IPS-15b (cell line): ENCODE results near the gene SUN3.
A peak's percentile ranks its signal among the peaks of the same experiment; 100 is the strongest.
"Not testable (repeated sequence)": the region's sequence is repeated elsewhere in the genome, so short reads cannot be mapped to it uniquely, and the experiment has no call there.

Experiments
- H3K27me3 ChIP-seq: one replicate; pipeline ENCODE4 v1.6.1; 2013; ENCODE audit warnings: low read length; ENCODE audit not compliant: control insufficient read depth, insufficient read depth
- H3K36me3 ChIP-seq: one replicate; pipeline ENCODE4 v1.6.1; 2013; ENCODE audit warnings: low read length; ENCODE audit not compliant: control insufficient read depth, insufficient read depth
- H3K4me1 ChIP-seq: one replicate; pipeline ENCODE4 v1.6.1; 2013; ENCODE audit warnings: mild to moderate bottlenecking, low read length; ENCODE audit not compliant: control insufficient read depth, insufficient read depth
- H3K4me3 ChIP-seq: one replicate; pipeline ENCODE4 v1.5.1; 2013; ENCODE audit warnings: low read depth, low read length
- H3K9ac ChIP-seq: one replicate; pipeline ENCODE4 v1.6.1; 2013; ENCODE audit warnings: low read depth, mild to moderate bottlenecking, low read length
- H3K9me3 ChIP-seq: one replicate; pipeline ENCODE4 v1.6.1; 2013; ENCODE audit warnings: mild to moderate bottlenecking, low read length; ENCODE audit not compliant: control insufficient read depth, insufficient read depth

SUN3 gene

DNA sequence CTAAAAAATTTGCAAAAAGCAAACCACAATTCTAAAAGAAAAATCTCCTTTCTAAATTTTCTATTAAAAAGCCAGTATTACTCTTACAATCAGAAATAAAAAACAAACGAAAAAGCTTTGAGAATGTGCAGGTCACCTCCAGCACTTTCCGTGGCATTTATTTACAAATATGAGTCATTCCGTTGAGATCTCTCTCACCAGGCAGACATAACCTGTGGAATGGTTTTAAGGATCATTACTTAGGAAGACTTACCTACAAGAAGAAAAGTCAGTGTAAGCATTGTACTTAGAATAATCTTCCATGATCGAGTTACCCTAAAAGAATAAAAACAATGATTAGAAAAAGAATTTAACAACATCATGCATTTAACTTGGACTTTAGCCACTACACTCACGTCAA, 3.3 kb downstream of the SUN3 start:
- H3K27me3 ChIP-seq: no peaks in the 10 kb centered on the region
- H3K4me3 ChIP-seq: no peak overlapping the region
- no peak overlapping the region for H3K9ac ChIP-seq
- no peaks in the 10 kb centered on the region for H3K9me3 ChIP-seq
- no peaks in the 10 kb centered on the region for H3K36me3 ChIP-seq
- H3K4me1 ChIP-seq: no peaks in the 10 kb centered on the region

DNA sequence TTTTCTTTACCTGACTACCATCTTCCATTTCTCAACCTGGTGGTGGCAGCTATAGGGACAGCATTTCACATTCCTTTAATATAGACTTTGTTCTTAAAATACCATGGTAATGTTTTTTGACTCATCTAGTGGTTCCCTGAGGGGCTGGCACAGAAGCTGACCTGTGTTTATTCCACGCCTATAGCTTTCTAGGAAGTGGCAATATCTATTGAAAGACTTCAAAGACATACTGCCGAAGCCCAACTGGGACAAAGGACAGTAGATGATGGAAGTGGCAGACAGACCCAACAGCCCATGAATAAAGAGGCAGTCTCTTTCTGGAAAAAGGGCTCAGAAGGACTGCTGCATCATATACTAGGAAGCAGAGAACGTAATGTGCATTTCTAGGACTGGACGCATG, 11.2 kb downstream of the SUN3 start:
- Histone ChIP-seq H3K9ac (no peak overlapping the region), H3K4me3 (no peak overlapping the region), H3K9me3 (no peaks in the 10 kb centered on the region), H3K4me1 (no peaks in the 10 kb centered on the region), H3K36me3 (no peaks in the 10 kb centered on the region), H3K27me3 (no peaks in the 10 kb centered on the region)

DNA sequence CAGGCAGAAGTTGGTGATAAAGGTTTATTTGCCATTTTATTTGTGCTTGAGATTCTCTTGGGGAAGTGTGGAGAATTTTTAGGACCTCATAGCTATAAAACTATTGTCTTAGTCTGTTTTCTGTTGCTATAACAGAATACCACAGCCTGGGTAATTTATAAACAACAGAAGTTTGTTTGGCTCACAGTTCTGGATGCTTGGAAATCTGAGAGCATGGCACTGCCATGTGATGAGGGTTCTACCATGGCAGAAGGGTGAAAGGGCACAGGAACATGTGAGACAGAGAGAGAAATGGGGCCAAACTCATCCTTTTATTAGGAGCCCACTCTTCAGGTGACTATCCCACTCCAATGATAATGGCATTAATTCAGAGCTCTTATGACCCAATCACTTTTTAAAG, 12.3 kb downstream of the SUN3 start:
- no peaks in the 10 kb centered on the region for H3K4me1 ChIP-seq
- H3K9ac ChIP-seq: no peak overlapping the region
- H3K36me3 ChIP-seq: no peaks in the 10 kb centered on the region
- H3K4me3 ChIP-seq: no peak overlapping the region
- no peaks in the 10 kb centered on the region for H3K9me3 ChIP-seq
- H3K27me3 ChIP-seq: no peaks in the 10 kb centered on the region

DNA sequence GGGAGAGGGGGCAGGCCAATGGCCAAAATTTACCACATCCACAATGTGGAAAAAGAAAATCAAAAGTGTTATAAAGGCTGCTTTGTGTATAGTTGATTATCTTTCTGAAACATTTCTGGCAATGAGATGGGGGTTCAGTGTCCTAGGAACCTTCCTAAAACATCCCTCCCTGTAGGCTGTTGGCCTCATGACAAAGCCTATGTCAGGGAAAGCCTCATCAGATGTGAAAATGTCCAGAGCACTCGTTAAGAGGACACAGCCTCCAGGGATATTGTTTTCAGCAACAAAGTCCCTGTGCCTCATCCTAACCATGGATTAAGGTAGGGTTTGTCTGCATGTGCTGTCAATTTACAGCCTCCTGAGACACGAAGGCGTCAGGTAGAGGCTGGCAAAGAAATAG, 17.0 kb downstream of the SUN3 start:
- Histone ChIP-seq H3K9me3 (no peaks in the 10 kb centered on the region), H3K27me3 (no peaks in the 10 kb centered on the region), H3K36me3 (no peaks in the 10 kb centered on the region), H3K4me3 (no peak overlapping the region), H3K9ac (no peak overlapping the region), H3K4me1 (no peaks in the 10 kb centered on the region)

DNA sequence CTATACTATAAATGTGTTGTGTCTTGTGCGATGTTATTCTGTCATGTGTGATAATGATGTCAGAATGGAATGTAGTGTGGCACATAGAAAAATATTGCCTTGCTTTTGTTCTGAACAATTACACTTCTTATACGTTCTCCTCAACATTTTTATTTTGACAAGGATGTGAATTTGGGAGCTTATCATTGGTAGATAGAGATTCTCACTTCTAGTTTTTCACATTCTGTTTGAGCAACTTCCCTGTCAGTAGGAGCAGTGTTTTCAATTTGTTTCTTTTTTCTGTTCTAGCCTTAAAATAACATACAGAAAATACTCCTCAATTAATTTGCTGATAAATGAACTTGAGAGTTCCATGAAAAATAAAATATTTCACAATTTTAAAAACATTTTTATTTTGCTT, 17.6 kb downstream of the SUN3 start:
- no peaks in the 10 kb centered on the region for H3K36me3 ChIP-seq
- no peak overlapping the region for H3K4me3 ChIP-seq
- no peaks in the 10 kb centered on the region for H3K9me3 ChIP-seq
- no peaks in the 10 kb centered on the region for H3K4me1 ChIP-seq
- H3K27me3 ChIP-seq: no peaks in the 10 kb centered on the region
- no peak overlapping the region for H3K9ac ChIP-seq

DNA sequence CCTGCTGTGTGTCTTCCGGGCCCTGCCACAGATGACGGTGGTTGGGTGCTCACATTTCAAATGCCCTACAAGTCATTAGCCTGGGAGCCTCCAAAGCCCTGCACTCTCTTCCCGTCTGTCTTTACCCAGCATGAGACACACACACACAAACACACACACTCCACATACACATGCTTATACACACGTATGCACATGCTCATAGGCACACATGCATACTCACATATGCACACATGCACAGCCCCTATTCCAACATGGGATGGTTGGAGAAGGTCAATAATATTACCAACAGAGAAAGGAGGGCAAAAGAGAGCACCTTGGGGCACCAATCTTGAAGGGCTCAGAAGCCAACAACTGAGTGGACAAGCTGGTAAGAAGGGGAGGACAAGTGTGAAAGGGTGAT, 19.0 kb downstream of the SUN3 start:
- Histone ChIP-seq H3K9ac (no peak overlapping the region), H3K4me1 (peaks cover 4% of the 10 kb centered on the region), H3K9me3 (no peaks in the 10 kb centered on the region), H3K36me3 (no peaks in the 10 kb centered on the region), H3K4me3 (no peak overlapping the region), H3K27me3 (no peaks in the 10 kb centered on the region)

DNA sequence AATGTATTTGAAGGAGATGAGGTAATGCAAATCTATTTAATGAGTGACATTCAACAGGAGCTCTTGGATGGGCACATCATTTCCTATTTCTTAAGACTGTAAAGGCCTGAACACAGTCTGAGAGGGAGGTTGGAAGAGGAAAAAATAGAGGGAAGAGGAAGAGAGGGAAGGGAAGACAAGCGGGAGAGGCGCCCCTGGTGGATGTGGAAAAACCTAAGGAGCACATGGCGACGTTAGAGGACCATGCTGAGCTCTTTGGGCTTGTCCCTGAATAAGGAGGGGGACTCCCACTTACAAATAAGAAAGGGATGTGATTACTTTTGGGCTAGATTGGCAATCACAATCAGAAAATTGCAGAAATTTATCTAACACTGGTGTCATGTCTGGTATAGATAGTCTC, 19.6 kb downstream of the SUN3 start:
- H3K4me1 ChIP-seq: peaks cover 7% of the 10 kb centered on the region
- no peak overlapping the region for H3K9ac ChIP-seq
- no peaks in the 10 kb centered on the region for H3K27me3 ChIP-seq
- no peaks in the 10 kb centered on the region for H3K36me3 ChIP-seq
- no peaks in the 10 kb centered on the region for H3K9me3 ChIP-seq
- H3K4me3 ChIP-seq: no peak overlapping the region

DNA sequence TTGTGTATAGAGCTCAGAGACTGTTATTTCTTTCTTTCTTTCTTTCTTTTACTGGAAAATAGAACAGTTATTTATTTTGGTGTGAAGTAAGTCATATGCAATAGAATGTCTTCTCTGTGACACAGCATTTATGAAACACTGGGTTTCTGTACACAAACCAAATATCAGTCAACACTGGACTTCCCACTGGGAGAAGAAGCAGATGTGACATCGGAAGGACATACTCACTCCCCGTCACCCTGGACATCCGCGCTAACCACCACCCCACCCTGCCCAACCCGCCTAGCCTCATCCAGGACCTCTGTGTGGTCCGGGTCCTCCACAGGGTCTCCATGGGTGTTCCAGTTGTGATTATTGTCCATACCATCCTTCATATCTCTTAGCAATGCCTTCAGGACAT, 22.0 kb downstream of the SUN3 start:
- Histone ChIP-seq H3K9me3 (no peaks in the 10 kb centered on the region), H3K4me1 (peaks cover 7% of the 10 kb centered on the region), H3K27me3 (no peaks in the 10 kb centered on the region), H3K4me3 (no peak overlapping the region), H3K9ac (no peak overlapping the region), H3K36me3 (no peaks in the 10 kb centered on the region)

DNA sequence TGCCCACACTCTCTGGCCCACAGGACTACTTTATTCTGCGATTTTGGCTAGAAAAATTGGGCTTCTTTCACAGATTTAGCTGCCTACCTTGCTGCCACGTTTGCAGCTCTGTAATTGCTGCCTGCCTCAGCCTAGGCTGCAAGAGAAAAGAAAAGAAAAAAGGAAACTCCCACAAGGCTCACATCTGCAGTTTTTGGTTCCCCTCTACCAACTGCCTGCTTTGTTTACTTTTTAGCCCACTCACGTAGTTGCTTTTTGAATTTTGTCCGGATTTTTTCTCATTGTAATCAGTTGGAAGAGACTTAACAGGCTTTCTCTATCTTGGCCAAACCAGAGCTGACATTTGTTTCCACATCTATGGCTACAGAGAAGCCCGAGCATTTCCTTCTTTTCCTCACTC, 24.3 kb downstream of the SUN3 start:
- H3K9ac ChIP-seq: no peak overlapping the region

DNA sequence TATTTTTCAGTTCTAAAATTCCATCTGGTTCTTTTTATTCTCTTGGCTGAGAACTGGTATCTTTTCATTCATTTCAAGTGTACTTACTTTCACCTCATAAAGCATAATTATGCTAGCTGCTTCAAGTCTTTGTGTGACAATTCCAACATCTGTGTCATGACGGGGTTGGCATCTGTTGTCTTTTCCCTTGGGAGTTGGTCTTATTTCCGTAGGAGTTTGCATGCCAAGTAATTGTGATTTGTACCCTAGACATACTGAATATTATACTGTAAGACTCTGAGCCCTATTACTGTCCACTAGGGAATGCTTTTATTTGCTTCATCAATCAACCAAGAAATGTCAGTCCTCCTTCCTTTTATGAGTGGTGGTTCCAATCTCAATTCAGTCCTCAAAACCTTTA, 24.9 kb downstream of the SUN3 start:
- Histone ChIP-seq H3K36me3 (no peaks in the 10 kb centered on the region), H3K4me1 (peaks cover 7% of the 10 kb centered on the region), H3K9ac (no peak overlapping the region), H3K9me3 (no peaks in the 10 kb centered on the region), H3K4me3 (no peak overlapping the region), H3K27me3 (no peaks in the 10 kb centered on the region)

More for the DNA sequence above, 24.3 kb downstream of the SUN3 start:
- no peaks in the 10 kb centered on the region for H3K36me3 ChIP-seq
- H3K9me3 ChIP-seq: no peaks in the 10 kb centered on the region
- no peaks in the 10 kb centered on the region for H3K27me3 ChIP-seq
- peaks cover 7% of the 10 kb centered on the region for H3K4me1 ChIP-seq
- no peak overlapping the region for H3K4me3 ChIP-seq

DNA sequence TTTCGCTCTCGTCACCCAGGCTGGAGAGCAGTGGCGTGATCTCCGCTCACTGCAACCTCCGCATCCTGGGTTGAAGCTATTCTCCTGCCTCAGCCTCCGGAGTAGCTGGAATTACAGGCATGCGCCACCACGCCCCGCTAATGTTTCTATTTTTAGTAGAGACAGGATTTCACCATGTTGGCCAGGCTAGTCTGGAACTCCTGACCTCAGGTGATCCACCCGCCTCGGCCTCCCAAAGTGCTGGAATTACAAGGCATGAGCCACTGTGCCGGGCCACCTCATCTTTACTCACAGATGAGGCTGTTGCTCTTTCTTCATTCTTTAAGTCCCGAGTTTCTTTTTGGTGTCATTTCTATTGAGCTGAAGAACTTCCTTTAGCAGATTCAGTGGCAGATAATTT, 28.7 kb downstream of the SUN3 start:
- H3K27me3 ChIP-seq, H3K4me1 ChIP-seq, H3K9ac ChIP-seq, H3K9me3 ChIP-seq, H3K4me3 ChIP-seq, H3K36me3 ChIP-seq: not testable (repeated sequence)

DNA sequence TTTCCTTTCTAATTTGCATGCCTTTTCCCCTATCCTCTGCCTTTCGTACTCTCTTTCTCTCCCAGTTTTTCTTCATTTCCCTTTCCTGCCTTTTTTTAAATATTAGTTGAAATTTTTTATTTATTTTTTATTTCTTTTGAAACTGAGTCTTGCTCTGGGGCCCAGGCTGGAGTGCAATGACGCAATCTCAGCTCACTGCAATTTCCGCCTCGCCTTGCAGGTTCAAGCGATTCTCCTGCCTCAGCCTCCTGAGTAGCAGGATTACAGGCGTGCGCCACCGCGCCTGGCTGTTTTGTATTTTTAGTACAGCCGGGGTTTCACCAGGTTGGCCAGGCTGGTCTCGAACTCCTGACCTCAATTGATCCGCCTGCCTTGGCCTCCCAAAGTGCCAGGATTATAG, 29.5 kb downstream of the SUN3 start:
- Histone ChIP-seq H3K27me3 (no peaks in the 10 kb centered on the region), H3K4me3 (no peak overlapping the region), H3K36me3 (no peaks in the 10 kb centered on the region), H3K9me3 (no peaks in the 10 kb centered on the region), H3K4me1 (no peaks in the 10 kb centered on the region), H3K9ac (no peak overlapping the region)

DNA sequence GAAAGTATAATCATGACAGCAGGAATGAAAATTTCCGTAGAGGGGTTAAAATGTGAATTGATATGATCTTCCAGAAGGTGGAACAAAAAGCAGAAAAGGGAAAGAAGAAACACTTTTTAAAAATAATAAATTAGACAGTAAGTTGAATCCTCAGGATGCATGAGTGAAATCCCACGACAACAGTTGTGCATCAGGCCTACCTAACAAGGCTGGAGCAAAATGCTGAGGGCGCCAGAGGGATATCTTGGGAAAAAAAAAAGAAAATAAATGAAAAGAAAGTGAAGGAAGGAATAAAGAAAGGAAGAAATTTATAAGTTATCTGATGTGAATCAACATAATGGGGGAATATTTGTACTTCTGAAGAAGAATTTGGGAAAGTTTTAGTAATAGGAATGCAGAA, 36.5 kb downstream of the SUN3 start:
- no peak overlapping the region for H3K9ac ChIP-seq
- H3K36me3 ChIP-seq: no peaks in the 10 kb centered on the region

More for the DNA sequence above, 36.5 kb downstream of the SUN3 start:
- Histone ChIP-seq H3K4me3 (peak overlapping the region; percentile 58), H3K9me3 (no peaks in the 10 kb centered on the region), H3K27me3 (no peaks in the 10 kb centered on the region), H3K4me1 (no peaks in the 10 kb centered on the region)
